GM04503 (cell line): ENCODE measurements around the gene GRAP2.
"Not testable (repeated sequence)": the region's sequence is repeated elsewhere in the genome, so short reads cannot be mapped to it uniquely, and the experiment has no call there.

Source experiments
- DNase-seq: peaks from one replicate; pipeline ENCODE4 v3.0.0-alpha.2; 2012; ENCODE audit warnings: low read depth

GRAP2 gene

GRCh38 chr22:39967103-39967829 lies 66.4 kb downstream of the GRAP2 start:
- DNase-seq = no peak

GRCh38 chr22:39967996-39968972 lies 67.4 kb downstream of the GRAP2 start:
- DNase-seq = no peak

GRCh38 chr22:39970742-39971141 lies 69.9 kb downstream of the GRAP2 start:
- no peak for DNase-seq

- no peak for DNase-seq
These were observed 71.8 kb downstream of the GRAP2 start for GRCh38 chr22:39972641-39973040.

GRCh38 chr22:39973656-39974055 lies 72.8 kb downstream of the GRAP2 start:
- DNase-seq = no peak

GRCh38 chr22:39974065-39974464 lies 73.2 kb downstream of the GRAP2 start:
- DNase-seq = no peak

GRCh38 chr22:39979048-39979447 lies 78.2 kb downstream of the GRAP2 start:
- no peak for DNase-seq

- no peak for DNase-seq
These were observed 78.6 kb downstream of the GRAP2 start for GRCh38 chr22:39979458-39979857.

- DNase-seq = no peak
These were observed 79.7 kb downstream of the GRAP2 start for GRCh38 chr22:39980596-39980995.

- DNase-seq = no peak
These were observed 82.5 kb downstream of the GRAP2 start for GRCh38 chr22:39983346-39983745.

GRCh38 chr22:39984006-39984405 lies 83.1 kb downstream of the GRAP2 start:
- no peak for DNase-seq

- no peak for DNase-seq
These were observed 83.9 kb downstream of the GRAP2 start for GRCh38 chr22:39984746-39985145.

GRCh38 chr22:39985383-39986035 lies 84.6 kb downstream of the GRAP2 start:
- DNase-seq = no peak

- DNase-seq = no peak
These were observed 87.7 kb downstream of the GRAP2 start for GRCh38 chr22:39988386-39989114.

GRCh38 chr22:39989633-39990032 lies 88.7 kb downstream of the GRAP2 start:
- no peak for DNase-seq

- DNase-seq = no peak
These were observed 89.8 kb downstream of the GRAP2 start for GRCh38 chr22:39990686-39991085.

- no peak for DNase-seq
These were observed 90.4 kb downstream of the GRAP2 start for GRCh38 chr22:39991159-39991860.

GRCh38 chr22:39992088-39992826 lies 91.4 kb downstream of the GRAP2 start:
- no peak for DNase-seq

GRCh38 chr22:39992894-39993293 lies 92.0 kb downstream of the GRAP2 start:
- DNase-seq = not testable (repeated sequence)

GRCh38 chr22:39994041-39994565 lies 93.2 kb downstream of the GRAP2 start:
- DNase-seq = no peak
